Right forelimb (tissue), 1 donor: ENCODE data around the gene NOVA2.
A peak's percentile ranks its signal among the peaks of the same experiment; 100 is the strongest.

ENCODE experiments used
- DNase-seq: peaks from one replicate; pipeline ENCODE4 v3.0.0-alpha.2; 2018

Gene NOVA2

DNA sequence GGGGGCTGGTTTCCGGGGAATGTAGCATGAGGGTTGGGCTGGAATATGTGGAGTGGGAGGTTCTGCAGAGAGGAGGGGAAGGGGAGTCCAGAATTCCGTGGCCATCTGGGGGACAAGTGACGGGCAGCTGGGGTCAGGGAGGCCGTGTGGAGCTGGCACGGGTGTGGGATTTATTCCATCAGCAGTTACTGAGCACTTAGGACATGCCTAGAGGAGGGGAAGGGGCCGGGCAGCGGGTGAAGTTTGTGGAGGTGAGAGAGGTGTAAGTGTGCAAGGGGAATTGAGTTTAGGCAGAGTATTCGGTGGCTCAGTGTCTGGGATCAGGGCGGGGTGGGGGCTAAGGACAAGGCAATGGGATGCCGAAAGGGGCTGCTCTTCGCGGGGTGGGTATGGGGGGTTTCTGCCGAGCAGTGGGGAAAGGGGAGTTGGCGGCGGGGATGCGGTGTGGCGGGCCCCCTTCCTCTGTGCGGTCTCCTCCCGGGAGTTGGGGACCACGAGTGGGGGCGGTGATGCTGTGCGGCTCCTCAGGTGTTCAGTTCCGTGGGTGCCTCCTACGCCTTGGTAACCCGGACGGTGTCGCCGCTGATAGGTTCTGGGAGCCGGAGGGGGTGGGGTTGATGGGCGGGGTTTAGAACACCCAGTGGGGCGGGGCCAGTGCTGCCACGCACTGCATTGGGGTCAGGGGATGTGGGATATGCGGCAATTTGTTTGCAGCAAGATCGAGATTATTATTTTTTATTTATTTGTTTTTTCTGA is 27.0 kb upstream of the NOVA2 start:
- no peak for DNase-seq

GRCh38 chr19:45999653-46000121 is 26.0 kb upstream of the NOVA2 start:
- no peak for DNase-seq

- no peak for DNase-seq
Measured at GRCh38 chr19:45998834-45999233, 25.2 kb upstream of the NOVA2 start.

GRCh38 chr19:45996933-45997332 is 23.3 kb upstream of the NOVA2 start:
- no peak for DNase-seq

DNA sequence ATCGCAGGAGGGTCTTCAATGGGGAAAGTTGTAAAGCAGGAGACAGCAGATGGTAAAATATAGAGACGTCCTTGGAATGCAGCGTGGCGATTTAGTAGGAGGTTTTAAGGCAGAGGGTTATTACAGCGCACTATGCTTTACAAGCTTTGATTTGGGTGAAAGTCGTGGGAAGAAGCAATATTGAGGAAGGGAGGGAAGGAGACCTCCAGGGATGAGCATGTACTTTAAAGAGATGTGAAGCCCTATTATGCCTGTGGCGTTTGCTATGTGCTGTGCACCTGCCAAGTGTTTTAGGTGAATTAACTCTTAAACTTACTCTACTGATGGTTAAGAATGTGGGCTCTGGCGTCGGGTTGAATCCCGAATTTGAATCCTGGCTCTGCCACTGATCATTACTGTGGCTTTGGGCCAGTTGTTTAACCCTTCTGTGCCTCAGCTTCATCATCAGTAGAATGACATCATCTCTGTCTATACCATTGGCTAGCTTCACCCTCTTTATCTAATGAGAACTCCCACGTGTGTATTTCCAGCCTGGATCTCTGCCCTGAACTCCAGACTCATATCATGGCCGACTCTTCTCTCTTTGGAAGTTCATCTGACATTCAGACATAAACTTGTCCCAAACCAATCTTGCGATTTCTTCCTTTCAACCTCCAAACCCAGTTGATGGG is 22.2 kb upstream of the NOVA2 start:
- no peak for DNase-seq

GRCh38 chr19:45994998-45995714 is 21.5 kb upstream of the NOVA2 start, which contains the start of gene CCDC61:
Gene CCDC61, plus strand, starts transcription at chr19:45995467. Its CDS starts 7,552 bp downstream, at chr19:46003019.
- peak; percentile 98 for DNase-seq

DNA sequence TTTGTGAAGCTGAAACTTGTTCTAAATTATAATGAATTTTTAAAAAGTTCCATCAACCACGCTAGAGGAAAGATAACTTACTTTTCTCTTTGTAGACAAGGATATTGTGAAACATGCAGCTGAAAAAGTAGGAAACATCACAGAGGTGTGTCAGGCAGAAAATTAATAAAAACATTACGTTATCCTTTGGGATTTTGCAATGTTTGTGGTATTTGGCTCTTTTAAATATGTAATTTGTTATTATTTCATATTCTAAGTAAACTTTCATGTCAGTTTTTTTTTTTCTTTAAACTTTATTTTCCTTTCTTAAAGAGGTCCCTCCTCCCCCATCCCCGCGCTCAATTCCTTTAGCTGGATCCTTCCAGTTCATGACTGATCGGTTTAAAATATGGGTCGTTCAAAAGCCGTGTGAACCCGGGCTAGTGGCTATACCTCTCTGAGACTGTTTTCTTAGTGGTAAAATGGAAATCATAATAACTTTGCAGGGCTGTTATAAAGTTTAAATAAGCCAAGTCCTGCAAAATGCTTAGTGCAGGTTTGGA is 20.9 kb upstream of the NOVA2 start:
- no peak for DNase-seq

DNA sequence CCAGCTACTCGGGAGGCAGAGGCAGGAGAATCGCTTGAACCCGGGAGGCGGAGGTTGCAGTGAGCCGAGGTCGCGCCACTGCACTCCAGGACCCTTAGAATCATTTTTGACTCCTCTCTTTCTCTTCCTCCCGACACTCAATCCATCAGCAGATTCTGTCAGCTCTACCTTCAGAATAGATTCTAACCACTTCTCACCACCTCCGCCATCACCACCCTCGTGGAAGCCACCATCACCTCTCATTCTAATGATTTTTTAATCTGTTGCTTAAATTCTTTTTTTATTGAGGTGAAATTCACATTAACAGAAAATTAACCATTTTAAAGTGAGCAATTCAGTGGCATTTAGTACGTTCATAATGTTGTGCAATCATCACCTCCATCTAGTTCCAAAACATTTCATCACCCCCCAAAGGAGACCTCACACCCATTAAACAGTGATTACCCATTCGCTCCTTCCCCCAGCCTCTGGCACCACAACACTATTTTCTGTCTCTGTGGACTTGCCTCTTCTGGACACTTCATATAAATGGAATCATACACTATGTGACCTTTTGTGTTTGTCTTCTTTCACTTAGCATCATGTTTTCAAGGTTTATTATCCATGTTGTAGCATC is 16.6 kb upstream of the NOVA2 start:
- DNase-seq, result no peak

DNA sequence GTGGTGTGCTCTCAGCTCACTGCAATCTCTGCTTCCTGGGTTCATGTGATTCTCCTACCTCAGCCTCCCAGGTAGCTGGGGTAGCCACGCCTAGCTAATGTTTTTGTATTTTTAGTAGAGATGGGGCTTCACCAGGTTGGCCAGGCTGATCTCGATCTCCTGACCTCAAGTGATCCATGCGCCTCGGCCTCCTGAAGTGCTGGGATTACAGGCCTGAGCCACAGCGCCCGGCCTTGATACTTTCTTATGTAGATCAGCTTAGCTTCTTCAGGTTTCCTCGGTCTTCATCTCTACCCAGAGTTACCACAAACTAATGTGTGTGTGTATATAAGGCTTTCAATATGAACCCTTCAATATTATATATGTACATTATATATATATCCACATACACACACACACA is 11.7 kb upstream of the NOVA2 start:
- no peak for DNase-seq

- no peak for DNase-seq
Measured at GRCh38 chr19:45981350-45981749, 7.7 kb upstream of the NOVA2 start.

GRCh38 chr19:45978156-45978555 is 4.5 kb upstream of the NOVA2 start:
- DNase-seq, result no peak

- DNase-seq, result no peak
Measured at GRCh38 chr19:45976178-45976577, 2.5 kb upstream of the NOVA2 start.

GRCh38 chr19:45975306-45976070 is 1.8 kb upstream of the NOVA2 start:
- no peak for DNase-seq

DNA sequence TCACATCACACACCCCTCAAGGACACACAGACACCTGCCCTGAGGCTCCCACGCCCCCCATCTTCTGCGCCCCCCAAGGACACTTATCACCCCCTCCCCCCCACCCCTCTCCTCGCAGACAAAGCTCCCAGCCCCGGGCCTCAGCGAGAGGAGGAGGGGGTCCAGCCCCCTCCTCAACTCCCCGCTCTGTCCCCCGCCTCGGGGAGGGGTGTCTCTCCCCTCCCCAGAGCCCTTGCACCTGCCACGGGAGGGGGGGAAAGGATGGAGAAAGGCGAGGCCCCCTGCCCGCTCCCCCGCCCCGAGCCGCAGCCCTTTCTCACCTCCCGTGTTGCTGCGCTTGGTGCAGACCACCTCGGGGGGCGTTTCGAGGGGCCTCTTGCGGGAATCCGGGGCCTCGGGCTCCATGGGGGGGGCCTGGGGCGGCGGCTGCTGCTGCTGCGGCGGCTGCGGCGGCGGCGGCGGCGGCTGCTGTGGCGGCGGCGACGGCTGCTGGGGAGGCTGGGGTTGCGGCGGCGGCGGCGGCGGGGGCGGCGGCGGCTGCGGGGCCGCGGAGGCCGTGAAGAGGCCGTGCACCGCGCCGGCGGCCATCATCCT is 621 bp downstream of the NOVA2 start:
- no peak for DNase-seq

DNA sequence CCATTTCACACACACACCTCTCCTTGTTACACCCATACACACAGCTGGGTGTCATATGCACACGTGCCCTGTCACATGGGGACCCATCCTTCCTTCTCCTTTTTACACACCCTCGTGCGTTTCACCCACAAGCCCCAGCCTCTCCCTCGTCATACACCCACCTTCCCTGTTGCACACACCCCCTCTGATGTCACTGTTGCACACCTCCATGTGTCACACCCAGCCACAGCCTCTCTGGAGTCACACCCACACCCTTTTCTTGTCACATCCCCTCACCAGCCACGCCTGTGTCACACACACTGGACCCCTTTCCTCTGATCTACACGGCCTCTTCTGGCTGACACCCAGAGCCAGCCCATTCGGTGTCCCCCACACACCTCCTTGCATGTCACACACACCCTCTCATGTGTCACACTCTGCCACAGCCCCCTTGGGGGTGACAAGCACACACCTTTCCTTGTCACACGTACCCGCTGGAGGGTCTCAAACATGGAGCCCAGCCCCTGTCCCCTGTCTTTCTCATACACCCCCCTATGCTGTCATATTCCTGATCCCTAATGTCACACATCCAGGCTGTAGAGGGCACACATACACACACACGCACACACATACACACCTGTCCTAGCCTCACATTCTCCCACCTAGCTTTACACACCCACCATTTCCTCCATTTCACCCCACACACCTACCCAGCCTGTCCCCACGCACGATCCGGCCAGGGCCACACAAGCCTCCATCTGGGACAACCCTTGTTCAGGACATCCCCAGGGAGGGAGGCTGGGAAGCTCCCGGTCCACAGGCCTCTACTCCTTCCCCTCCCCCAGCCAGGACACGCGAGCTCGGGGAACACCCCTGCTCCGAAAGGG is 1.4 kb downstream of the NOVA2 start:
- no peak for DNase-seq

GRCh38 chr19:45971260-45971902 is 2.3 kb downstream of the NOVA2 start:
- DNase-seq, result no peak

- no peak for DNase-seq
Measured at GRCh38 chr19:45969676-45970075, 4.0 kb downstream of the NOVA2 start.

- DNase-seq, result no peak
Measured at GRCh38 chr19:45968626-45969025, 5.0 kb downstream of the NOVA2 start.

DNA sequence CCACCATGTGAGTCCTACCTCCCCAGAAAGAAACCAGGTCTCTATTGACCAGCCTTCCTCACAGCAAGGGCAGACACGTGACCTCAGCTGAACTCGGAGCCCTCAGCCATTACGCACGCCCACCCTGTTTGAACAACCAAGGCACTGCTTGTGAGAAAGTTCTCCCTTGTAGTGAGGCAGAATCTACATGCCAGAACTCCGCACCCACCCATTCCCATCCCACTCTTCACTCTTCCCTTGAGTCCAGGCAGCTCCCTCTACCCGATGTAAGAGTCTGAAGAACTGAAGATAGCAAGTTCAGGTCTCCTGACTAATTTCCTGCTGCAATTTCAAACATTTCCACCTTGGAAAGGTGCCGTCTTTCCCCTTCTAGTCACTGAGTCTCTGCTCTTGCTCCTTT is 6.4 kb downstream of the NOVA2 start:
- no peak for DNase-seq

- no peak for DNase-seq
Measured at GRCh38 chr19:45962021-45962420, 11.6 kb downstream of the NOVA2 start.
